DMS53 treated with DMSO at 0.1 percent for 48 hours (cell line): ENCODE measurements around the gene GFI1B.
"Not testable (repeated sequence)": the region's sequence is repeated elsewhere in the genome, so short reads cannot be mapped to it uniquely, and the experiment has no call there.

Experiments used
- DNase-seq: peaks from one replicate; lab custom pipeline; 2025; ENCODE audit not compliant: unreplicated experiment; lab: John Stamatoyannopoulos, UW

GFI1B gene

GRCh38 chr9:132967908-132968307, 10.6 kb upstream of the GFI1B start:
- not testable (repeated sequence) for DNase-seq

GRCh38 chr9:132969783-132970182, 8.7 kb upstream of the GFI1B start:
- no peak for DNase-seq

- no peak for DNase-seq
Measured at GRCh38 chr9:132970324-132971062, 8.0 kb upstream of the GFI1B start.

GRCh38 chr9:132973166-132973565, 5.3 kb upstream of the GFI1B start:
- DNase-seq, result no peak

- no peak for DNase-seq
Measured at GRCh38 chr9:132973713-132974112, 4.8 kb upstream of the GFI1B start.

GRCh38 chr9:132975961-132976360, 2.5 kb upstream of the GFI1B start:
- no peak for DNase-seq

GRCh38 chr9:132976571-132976970, 1.9 kb upstream of the GFI1B start:
- no peak for DNase-seq

GRCh38 chr9:132978112-132978450, 413 bp upstream of the GFI1B start:
- no peak for DNase-seq

GRCh38 chr9:132980157-132980556, 1.7 kb downstream of the GFI1B start:
- no peak for DNase-seq

GRCh38 chr9:132982458-132982857, 4.0 kb downstream of the GFI1B start:
- DNase-seq, result no peak

GRCh38 chr9:132983491-132984201, 5.2 kb downstream of the GFI1B start:
- DNase-seq, result no peak

GRCh38 chr9:132984202-132985070, 5.9 kb downstream of the GFI1B start:
- DNase-seq, result no peak

GRCh38 chr9:132985071-132985350, 6.5 kb downstream of the GFI1B start:
- no peak for DNase-seq

- no peak for DNase-seq
Measured at GRCh38 chr9:132985489-132985888, 7.0 kb downstream of the GFI1B start.

- DNase-seq, result no peak
Measured at GRCh38 chr9:132986114-132986513, 7.6 kb downstream of the GFI1B start.

- DNase-seq, result no peak
Measured at GRCh38 chr9:132986640-132987620, 8.4 kb downstream of the GFI1B start.

GRCh38 chr9:132988244-132989013, 9.9 kb downstream of the GFI1B start:
- DNase-seq, result no peak

- no peak for DNase-seq
Measured at GRCh38 chr9:132989014-132989310, 10.5 kb downstream of the GFI1B start.

- no peak for DNase-seq
Measured at GRCh38 chr9:132989414-132989996, 11.0 kb downstream of the GFI1B start.

GRCh38 chr9:132989998-132990557, 11.6 kb downstream of the GFI1B start:
- DNase-seq, result peak; percentile 59
